WI38 (cell line): ENCODE results near the gene HCN2.

Experiments used
- H3K4me3 ChIP-seq: 2 replicates; pipeline ENCODE4 v1.5.1; 2011; ENCODE audit warnings: low read depth, mild to moderate bottlenecking, control low read depth, low read length
- CTCF ChIP-seq: IDR thresholded peaks from 2 replicates; pipeline ENCODE4 v1.5.1; 2012; ENCODE audit warnings: low read depth, mild to moderate bottlenecking, control low read depth, low read length

Gene HCN2

GRCh38 chr19:660793-661426 lies 71.2 kb downstream of the HCN2 start:
- peak overlapping the region; percentile 82 for H3K4me3 ChIP-seq
- no peak for TF ChIP-seq CTCF

GRCh38 chr19:661427-662196 lies 71.9 kb downstream of the HCN2 start:
- no peak for TF ChIP-seq CTCF
- peak overlapping the region; percentile 82 for H3K4me3 ChIP-seq

GRCh38 chr19:662207-662961 lies 72.7 kb downstream of the HCN2 start:
- peak overlapping the region; percentile 82 for H3K4me3 ChIP-seq
- no peak for TF ChIP-seq CTCF

- H3K4me3 ChIP-seq = peak within 1 kb of the TSS; percentile 82
- TF ChIP-seq CTCF = no peak
Measured at GRCh38 chr19:662962-663681, 73.4 kb downstream of the HCN2 start, which contains the start of gene RNF126. TSS of gene RNF126 (minus strand) at chr19:663214. CDS start at chr19:663121, 93 bp downstream.

GRCh38 chr19:663682-664117 lies 74.0 kb downstream of the HCN2 start:
- peak overlapping the region; percentile 55 for H3K4me3 ChIP-seq
- TF ChIP-seq CTCF = no peak

GRCh38 chr19:664913-665443 lies 75.3 kb downstream of the HCN2 start:
- TF ChIP-seq CTCF = peak; percentile 91
- H3K4me3 ChIP-seq = no peak overlapping the region
